Spleen (tissue), 11 donors: ENCODE measurements around the gene ZNF778. TPM values are rescaled to one million over a fixed set of nuclear protein-coding genes. Genes with fewer than 3 reads are reported as not detected.

Experiments used
- DNase-seq: peaks from one replicate; pipeline ENCODE4 v3.0.0-alpha.2; 2020
- H3K27ac ChIP-seq, 8 donors: fragments of 200-600 bp; sonication (generic) in 7 of 8; 1 replicate in 4 of 8; 2 replicates in 4 of 8; pipeline versions ENCODE4 v1.5.0 to v1.8.0; 2016 to 2021; ENCODE audit warnings: inconsistent platforms in 4 of 8, mild to moderate bottlenecking in 4 of 8, moderate library complexity in 1 of 8
- H3K27me3 ChIP-seq, 7 donors: fragments of 200-600 bp; sonication (generic) in 6 of 7; replicated peaks in 1 of 7; 1 replicate in 4 of 7; 2 replicates in 3 of 7; pipeline versions ENCODE4 v1.5.0 to v1.8.0; 2016 to 2021; ENCODE audit warnings: inconsistent platforms in 3 of 7, mild to moderate bottlenecking in 1 of 7
- H3K36me3 ChIP-seq, 6 donors: fragments of 200-600 bp; sonication (generic) in 5 of 6; 1 replicate in 4 of 6; 2 replicates in 2 of 6; pipeline versions ENCODE4 v1.5.0 to v1.8.0; 2016 to 2021; ENCODE audit warnings: inconsistent platforms in 2 of 6
- H3K4me1 ChIP-seq, 6 donors: fragments of 200-600 bp; sonication (generic) in 5 of 6; 1 replicate in 3 of 6; 2 replicates in 3 of 6; pipeline versions ENCODE4 v1.5.0 to v1.8.0; 2016 to 2021; ENCODE audit warnings: inconsistent platforms in 3 of 6
- H3K4me3 ChIP-seq, 8 donors: fragments of 200-600 bp; sonication (generic) in 7 of 8; 1 replicate in 4 of 8; 2 replicates in 4 of 8; pipeline versions ENCODE4 v1.5.0 to v1.8.0; 2016 to 2021; ENCODE audit warnings: inconsistent platforms in 4 of 8, mild to moderate bottlenecking in 4 of 8, moderate library complexity in 2 of 8
- H3K9me3 ChIP-seq, 8 donors: fragments of 200-600 bp; sonication (generic) in 7 of 8; 1 replicate in 4 of 8; 2 replicates in 4 of 8; pipeline versions ENCODE4 v1.5.0 to v1.8.0; 2016 to 2021; ENCODE audit warnings: inconsistent platforms in 4 of 8
- CTCF ChIP-seq, 11 experiments: fragments of 200-600 bp in 7 of 11; fragments of 450-650 bp in 4 of 11; sonication (generic) in 4 of 11; IDR thresholded peaks in 8 of 11; conservative IDR thresholded peaks in 3 of 11; 1 replicate in 7 of 11; 2 replicates in 4 of 11; pipeline versions ENCODE4 v1.4.0 to v1.8.0; 2016 to 2021; ENCODE audit warnings: antibody characterized with exemption in 11 of 11, inconsistent platforms in 4 of 11, mild to moderate bottlenecking in 1 of 11
- POLR2A ChIP-seq, 3 donors: fragments of 450-650 bp; IDR thresholded peaks; one replicate each; pipeline ENCODE4 v1.5.1; 2017; ENCODE audit warnings: antibody characterized with exemption in 3 of 3, mild to moderate bottlenecking in 1 of 3
- POLR2AphosphoS5 ChIP-seq, 3 donors: sonication (generic); formaldehyde crosslinking; IDR thresholded peaks; one replicate each; pipeline ENCODE4 v1.5.1; 2017; ENCODE audit warnings: antibody characterized with exemption in 3 of 3
- WGBS, 5 donors: extraction: QIAGEN DNeasy Blood & Tissue Kit in 3 of 5; methylation state at CpG; one replicate each; pipeline versions ENCODE4 v1.1.5 to v1.1.7; 2013 to 2018; 5-methylcytosine and 5-hydroxymethylcytosine counted together
- intact Hi-C: fragments of 100-400 bp; cut with DNase I; formaldehyde crosslinking; loops from one replicate; pipeline ENCODE4 v1.15.0; 2023; ENCODE audit warnings: low total_unique reads
- polyA plus RNA-seq, 3 donors: library from polyadenylated mRNA; stranded (reverse); fragments of 200-250 nt; gene quantifications; one replicate each; pipeline ENCODE4 v1.2.1, GENCODE V29; 2013
- total RNA-seq, 7 donors: library from RNA; depleted of rRNA in 3 of 7; stranded (reverse); fragments of >200 nt in 3 of 7; fragmentation: NEBNext Ultra II Directional in 4 of 7; extraction: Animal tissue kit (Norgen Biotek cat#: 25700) in 4 of 7; gene quantifications; one replicate each; pipeline versions ENCODE4 v1.1.0 to v1.2.1, GENCODE V29; 2016 to 2021
- donor health status: healthy with polysubstance abuse.
- donor health status: DM: no; HTN: no; CAD: no; lungs with moderate emphysema.
- donor health status: DM: no; HTN: no; CAD: no.
- donor health status: Bipolar disorder and iron deficiency.
- donor health status: healthy.
- donor health status: DM: no; HTN: no; CAD: no.
- donor health status: DM: yes; HTN: yes; CAD: no.

The ZNF778 gene
- total and polyA plus RNA-seq, 10 donors, result 1.6 to 34.4 (median 10.7) TPM

DNA sequence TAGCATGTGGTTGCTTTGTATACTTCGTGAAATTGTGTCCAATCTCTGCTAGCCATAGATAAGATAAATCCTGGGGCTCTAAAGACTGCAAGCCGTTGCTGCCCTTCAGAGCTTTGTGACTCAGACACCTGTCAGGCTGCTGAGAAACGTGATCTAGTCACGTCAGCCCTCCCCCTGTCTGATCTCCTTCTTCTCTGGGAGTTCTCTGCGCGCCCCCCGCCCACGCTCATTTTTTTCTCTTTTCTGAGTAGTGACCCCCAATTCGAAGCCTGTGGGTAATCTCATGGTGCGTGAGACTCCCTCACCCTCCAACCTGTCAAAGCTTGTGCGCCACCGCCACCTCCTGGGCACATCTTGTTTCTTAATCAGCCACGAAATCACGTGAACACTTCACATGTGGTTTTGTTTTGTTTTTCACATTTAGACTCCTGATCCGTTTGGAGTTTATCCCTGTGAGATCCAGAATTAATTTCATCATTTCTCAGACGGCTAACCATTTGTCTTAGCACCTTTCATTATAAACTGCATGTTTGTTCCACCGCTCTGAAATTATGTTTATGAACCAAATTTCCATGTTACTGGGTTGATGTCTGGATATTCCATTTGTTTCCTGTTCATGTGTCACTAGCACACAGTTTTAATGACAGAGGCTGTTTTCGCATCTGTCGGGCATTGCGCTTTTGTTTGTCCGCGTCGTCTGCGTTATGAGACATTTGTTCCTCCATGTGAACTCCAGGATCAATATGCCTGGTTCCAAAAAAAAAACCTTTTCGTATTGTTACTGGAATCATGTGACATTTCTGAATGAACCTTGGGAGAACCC is 977 bp upstream of the ZNF778 start:
- peak overlapping the region; percentile 86 to 100 (median 98) for H3K4me3 ChIP-seq
- H3K36me3 ChIP-seq, result peaks cover 0 to 17% (median 6%) of the 10 kb centered on the region in 6 donors
- H3K9me3 ChIP-seq, result no peaks in the 10 kb centered on the region
- peaks cover 19 to 62% (median 33%) of the 10 kb centered on the region in 6 donors for H3K4me1 ChIP-seq
- intact Hi-C loops, result loop anchor here (10.0 kb wide), 2 partner anchors 272 to 482 kb away; no protein-coding TSS in a partner anchor
- H3K27ac ChIP-seq, result peak overlapping the region; percentile 95 to 99 (median 96)
- DNase-seq, result peak; percentile 94
- TF ChIP-seq POLR2AphosphoS5 (IDR thresholded peaks at IDR 0.05), result peak in 1 of 3 donors; percentile 75
- TF ChIP-seq CTCF (IDR thresholded peaks at IDR 0.05 in 8 of 11, conservative IDR thresholded peaks at IDR 0.05 in 3 of 11), result peak; percentile 63 to 94 (median 81)
- no peak for TF ChIP-seq POLR2A (IDR thresholded peaks at IDR 0.05)
- WGBS, 5 donors, result 1 to 3% (median 2%) methylated on average over 25 of the region's 25 CpGs
- H3K27me3 ChIP-seq, result peaks cover 0 to under 1% (median 0%) of the 10 kb centered on the region in 7 donors

- Histone ChIP-seq H3K36me3 (peaks cover 0 to 22% (median 9%) of the 10 kb centered on the region in 6 donors), H3K4me3 (peak overlapping the region; percentile 86 to 100 (median 98)), H3K9me3 (no peaks in the 10 kb centered on the region), H3K27me3 (no peaks in the 10 kb centered on the region), H3K4me1 (peaks cover 19 to 62% (median 33%) of the 10 kb centered on the region in 6 donors), H3K27ac (peak overlapping the region; percentile 95 to 99 (median 96))
- intact Hi-C loops, result loop anchor here (10.0 kb wide), 2 partner anchors 272 to 482 kb away; no protein-coding TSS in a partner anchor
- 0 to 2% (median 1%) methylated on average over 11 of the region's 11 CpGs for WGBS, 5 donors
- no peak for DNase-seq
- TF ChIP-seq CTCF (IDR thresholded peaks at IDR 0.05 in 8 of 11, conservative IDR thresholded peaks at IDR 0.05 in 3 of 11) (no peak), POLR2A (IDR thresholded peaks at IDR 0.05) (no peak), POLR2AphosphoS5 (IDR thresholded peaks at IDR 0.05) (no peak)
Measured at GRCh38 chr16:89217138-89217387, 440 bp upstream of the ZNF778 start.

DNA sequence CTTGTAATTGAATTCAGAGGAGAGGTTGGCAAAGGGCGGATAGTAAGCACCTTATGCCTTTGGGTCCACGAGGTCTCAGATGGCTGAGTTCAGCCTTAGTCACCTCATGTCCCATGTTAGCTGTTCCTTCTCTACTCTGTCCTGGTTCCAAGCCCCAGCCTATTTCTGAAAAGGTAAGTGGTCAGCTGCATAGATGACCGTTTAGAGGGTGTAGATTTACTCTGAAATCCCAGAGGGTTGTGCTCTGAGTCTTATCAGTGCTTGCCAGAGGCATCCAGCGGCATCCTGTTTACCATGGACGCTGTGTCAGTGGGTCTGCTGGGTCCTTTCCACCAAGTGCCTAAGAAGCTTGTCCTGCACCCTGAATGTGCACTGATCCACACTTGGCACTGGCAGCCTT is 1.9 kb downstream of the ZNF778 start:
- TF ChIP-seq CTCF (IDR thresholded peaks at IDR 0.05 in 8 of 11, conservative IDR thresholded peaks at IDR 0.05 in 3 of 11), result no peak
- TF ChIP-seq POLR2AphosphoS5 (IDR thresholded peaks at IDR 0.05), result no peak
- TF ChIP-seq POLR2A (IDR thresholded peaks at IDR 0.05), result no peak

DNA sequence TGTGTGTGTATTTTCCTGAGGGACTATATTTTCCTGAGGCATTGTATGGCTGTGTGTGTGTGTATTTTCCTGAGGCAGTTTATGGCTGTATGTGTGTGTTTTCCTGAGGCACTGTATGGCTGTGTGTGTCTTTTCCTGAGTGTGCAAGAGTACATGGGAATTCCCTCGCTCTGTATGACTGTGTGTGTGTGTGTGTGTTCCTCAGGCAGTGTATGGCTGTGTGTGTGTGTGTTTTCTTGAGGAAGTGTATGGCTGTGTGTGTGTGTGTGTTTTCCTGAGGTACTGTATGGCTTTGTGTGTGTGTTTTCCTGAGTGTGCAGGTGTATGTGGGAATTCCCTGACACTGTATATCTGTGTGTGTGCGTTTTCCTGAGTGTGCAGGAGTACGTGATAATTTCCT is 4.1 kb downstream of the ZNF778 start:
- peaks cover 0 to 8% (median 3%) of the 10 kb centered on the region in 8 donors for H3K9me3 ChIP-seq
- H3K27ac ChIP-seq, result no peak overlapping the region
- 77 to 91% (median 84%) methylated on average over 3 of the region's 3 CpGs for WGBS, 5 donors
- H3K4me3 ChIP-seq, result no peak overlapping the region
- H3K4me1 ChIP-seq, result peaks cover 12 to 41% (median 22%) of the 10 kb centered on the region in 6 donors
- H3K36me3 ChIP-seq, result peaks cover 4 to 68% (median 48%) of the 10 kb centered on the region in 6 donors
- H3K27me3 ChIP-seq, result no peaks in the 10 kb centered on the region
- intact Hi-C loops, result no loop called here
- TF ChIP-seq CTCF (IDR thresholded peaks at IDR 0.05 in 8 of 11, conservative IDR thresholded peaks at IDR 0.05 in 3 of 11) (no peak), POLR2AphosphoS5 (IDR thresholded peaks at IDR 0.05) (no peak), POLR2A (IDR thresholded peaks at IDR 0.05) (no peak)
- DNase-seq, result no peak

More for the DNA sequence above, 1.9 kb downstream of the ZNF778 start:
- 65 to 78% (median 69%) methylated on average over 5 of the region's 5 CpGs for WGBS, 5 donors
- intact Hi-C loops, result loop anchor here (10.0 kb wide), 2 partner anchors 275 to 485 kb away; no protein-coding TSS in a partner anchor
- Histone ChIP-seq H3K4me1 (peaks cover 19 to 62% (median 33%) of the 10 kb centered on the region in 6 donors), H3K9me3 (no peaks in the 10 kb centered on the region), H3K36me3 (peaks cover 4 to 45% (median 30%) of the 10 kb centered on the region in 6 donors), H3K27ac (no peak overlapping the region), H3K4me3 (no peak overlapping the region), H3K27me3 (no peaks in the 10 kb centered on the region)
- DNase-seq, result no peak
